Activated CD8-positive, alpha-beta T cell treated with anti-CD3 and anti-CD28 coated beads for 36 hours (primary cell): ENCODE measurements around the gene MCTP2. TPM values are rescaled to one million over a fixed set of nuclear protein-coding genes. Genes with fewer than 3 reads are reported as not detected.

Experiments
- ATAC-seq: fragments of 200-7000 bp; cut with Tn5 transposase; one replicate; pipeline ENCODE4 v1.10.0; 2021; ENCODE audit warnings: mild to moderate bottlenecking, moderate library complexity
- CTCF ChIA-PET: fragments of 350-600 bp; sonication (Branson Sonifier 250); formaldehyde crosslinking; loops from one replicate; lab custom pipeline; 2021; ENCODE audit warnings: antibody characterized with exemption; lab: Charles Lee
- POLR2A ChIA-PET: fragments of 350-600 bp; sonication (Branson Sonifier 250); formaldehyde crosslinking; loops from one replicate; lab custom pipeline; 2021; ENCODE audit warnings: antibody characterized with exemption; lab: Charles Lee
- DNase-seq: peaks from one replicate; pipeline ENCODE4 v3.0.0-alpha.2; 2020
- H3K27ac Mint-ChIP-seq: one replicate; pipeline ENCODE4 v1.8.0; 2021; ENCODE audit warnings: mild to moderate bottlenecking, mixed read lengths
- H3K27me3 Mint-ChIP-seq: one replicate; pipeline ENCODE4 v1.8.0; 2021; ENCODE audit warnings: mixed read lengths
- H3K36me3 Mint-ChIP-seq: one replicate; pipeline ENCODE4 v1.8.0; 2021; ENCODE audit warnings: low read depth, mixed read lengths
- H3K4me1 Mint-ChIP-seq: one replicate; pipeline ENCODE4 v1.8.0; 2021; ENCODE audit warnings: low read depth, mixed read lengths
- H3K4me3 Mint-ChIP-seq: one replicate; pipeline ENCODE4 v1.8.0; 2021; ENCODE audit warnings: mild to moderate bottlenecking, moderate library complexity, mixed read lengths
- H3K9me3 Mint-ChIP-seq: one replicate; pipeline ENCODE4 v1.8.0; 2021; ENCODE audit warnings: mixed read lengths
- CTCF ChIP-seq: fragments of 200-600 bp; IDR thresholded peaks from one replicate; pipeline ENCODE4 v1.8.0; 2022; ENCODE audit warnings: antibody characterized with exemption, mild to moderate bottlenecking
- intact Hi-C: fragments of 100-400 bp; cut with micrococcal nuclease; formaldehyde crosslinking; loops from one replicate; pipeline ENCODE4 v1.10.0; 2022
- total RNA-seq, 2 experiments: library from RNA; stranded (reverse); gene quantifications; one replicate each; pipeline ENCODE4 v1.2.3, GENCODE V29; 2021

Gene MCTP2
- total RNA-seq, 2 experiments from 2014 or later, result 16.2 to 18.3 TPM

- TF ChIP-seq CTCF, result no peak
- H3K9me3 Mint-ChIP-seq, result peaks cover 13% of the 10 kb centered on the region
- DNase-seq (no peak), ATAC-seq (no peak)
- H3K27me3 Mint-ChIP-seq, result no peaks in the 10 kb centered on the region
- CTCF ChIA-PET, result interaction anchor here (1.3 to 2.3 kb wide), 2 partner anchors 10 to 47 kb away, joined by 8 to 11 read pairs; no protein-coding TSS in a partner anchor
- POLR2A ChIA-PET, result interaction anchor here (1.0 kb wide), 1 partner anchor 26 kb away, joined by 3 read pairs; no protein-coding TSS in a partner anchor
- intact Hi-C loops, result no loop called here
- peaks cover 32% of the 10 kb centered on the region for H3K36me3 Mint-ChIP-seq
- H3K4me3 Mint-ChIP-seq, result no peak overlapping the region
- H3K4me1 Mint-ChIP-seq, result peaks cover 52% of the 10 kb centered on the region
- no peak overlapping the region for H3K27ac Mint-ChIP-seq
Observed at GRCh38 chr15:94277485-94277884, 46.1 kb downstream of the MCTP2 start.

- ChIA-PET POLR2A (interaction anchor here (0.5 kb wide), 1 partner anchor 46 kb away, joined by 3 read pairs; no protein-coding TSS in a partner anchor), CTCF (no interaction called here)
- H3K4me1 Mint-ChIP-seq, result peaks cover 53% of the 10 kb centered on the region
- no peak for DNase-seq
- H3K27me3 Mint-ChIP-seq, result no peaks in the 10 kb centered on the region
- TF ChIP-seq CTCF, result no peak
- peak overlapping the region; percentile 78 for H3K27ac Mint-ChIP-seq
- peaks cover 12% of the 10 kb centered on the region for H3K9me3 Mint-ChIP-seq
- intact Hi-C loops, result no loop called here
- ATAC-seq, result no peak
- H3K4me3 Mint-ChIP-seq, result no peak overlapping the region
- peaks cover 35% of the 10 kb centered on the region for H3K36me3 Mint-ChIP-seq
Observed at GRCh38 chr15:94279736-94280135, 48.4 kb downstream of the MCTP2 start.

GRCh38 chr15:94280301-94280700, 48.9 kb downstream of the MCTP2 start:
- CTCF ChIA-PET, result no interaction called here
- peak overlapping the region; percentile 20 for H3K4me3 Mint-ChIP-seq
- DNase-seq, result no peak
- H3K27ac Mint-ChIP-seq, result peak overlapping the region; percentile 78
- no peak for TF ChIP-seq CTCF
- peaks cover 49% of the 10 kb centered on the region for H3K4me1 Mint-ChIP-seq
- peaks cover 12% of the 10 kb centered on the region for H3K9me3 Mint-ChIP-seq
- peak; percentile 47 for ATAC-seq
- POLR2A ChIA-PET, result no interaction called here
- intact Hi-C loops, result no loop called here
- peaks cover 38% of the 10 kb centered on the region for H3K36me3 Mint-ChIP-seq
- no peaks in the 10 kb centered on the region for H3K27me3 Mint-ChIP-seq

GRCh38 chr15:94282269-94283250, 51.2 kb downstream of the MCTP2 start:
- POLR2A ChIA-PET, result interaction anchor here (0.9 to 1.9 kb wide), 4 partner anchors 10 to 51 kb away, joined by 3 to 5 read pairs (median 4); partner anchors contain the start of gene MCTP2
- no peak for TF ChIP-seq CTCF

More at GRCh38 chr15:94282269-94283250, 51.2 kb downstream of the MCTP2 start:
- DNase-seq (no peak), ATAC-seq (peak; percentile 22)
- Mint-ChIP-seq H3K36me3 (peaks cover 38% of the 10 kb centered on the region), H3K27me3 (no peaks in the 10 kb centered on the region), H3K27ac (peak overlapping the region; percentile 15), H3K9me3 (peaks cover 12% of the 10 kb centered on the region), H3K4me1 (peaks cover 62% of the 10 kb centered on the region), H3K4me3 (no peak overlapping the region)
- intact Hi-C loops, result no loop called here
- CTCF ChIA-PET, result interaction anchor here (1.1 to 1.3 kb wide), 3 partner anchors 15 to 42 kb away, joined by 3 to 4 read pairs (median 3); no protein-coding TSS in a partner anchor
